Retina (tissue), 1 donor: ENCODE results near the gene ZFAND2A.
A peak's percentile ranks its signal among the peaks of the same experiment; 100 is the strongest.
"Not testable (repeated sequence)": the region's sequence is repeated elsewhere in the genome, so short reads cannot be mapped to it uniquely, and the experiment has no call there.

Source experiments
- DNase-seq: peaks from one replicate; pipeline ENCODE4 v3.0.0-alpha.2; 2016

Gene ZFAND2A

GRCh38 chr7:1159891-1160669 lies at the start of gene ZFAND2A:
Gene ZFAND2A (minus strand): TSS chr7:1160196. CDS start chr7:1158212, 1,984 bp downstream.
- peak; percentile 99 for DNase-seq

- DNase-seq: no peak
Observed at GRCh38 chr7:1209097-1209496, 49.1 kb upstream of the ZFAND2A start.

- not testable (repeated sequence) for DNase-seq
Observed at GRCh38 chr7:1205742-1206141, 45.7 kb upstream of the ZFAND2A start.

- no peak for DNase-seq
Observed at GRCh38 chr7:1204460-1205140, 44.6 kb upstream of the ZFAND2A start.

- DNase-seq: not testable (repeated sequence)
Observed at GRCh38 chr7:1202914-1203313, 42.9 kb upstream of the ZFAND2A start.

GRCh38 chr7:1201916-1202315 lies 41.9 kb upstream of the ZFAND2A start:
- DNase-seq: no peak

- DNase-seq: no peak
Observed at GRCh38 chr7:1200045-1200444, 40.0 kb upstream of the ZFAND2A start.

GRCh38 chr7:1197997-1198625 lies 38.1 kb upstream of the ZFAND2A start:
- no peak for DNase-seq

- no peak for DNase-seq
Observed at GRCh38 chr7:1196950-1197349, 37.0 kb upstream of the ZFAND2A start.

GRCh38 chr7:1196441-1196840 lies 36.4 kb upstream of the ZFAND2A start:
- not testable (repeated sequence) for DNase-seq

GRCh38 chr7:1193593-1194424 lies 33.8 kb upstream of the ZFAND2A start:
- peak; percentile 79 for DNase-seq

- no peak for DNase-seq
Observed at GRCh38 chr7:1192171-1192676, 32.2 kb upstream of the ZFAND2A start.

- DNase-seq: no peak
Observed at GRCh38 chr7:1189986-1190772, 30.2 kb upstream of the ZFAND2A start.

GRCh38 chr7:1188720-1189294 lies 28.8 kb upstream of the ZFAND2A start:
- DNase-seq: no peak

GRCh38 chr7:1187127-1187526 lies 27.1 kb upstream of the ZFAND2A start:
- no peak for DNase-seq

GRCh38 chr7:1181640-1182039 lies 21.6 kb upstream of the ZFAND2A start:
- DNase-seq: no peak

GRCh38 chr7:1181031-1181430 lies 21.0 kb upstream of the ZFAND2A start:
- DNase-seq: no peak

- peak; percentile 66 for DNase-seq
Observed at GRCh38 chr7:1176891-1177373, 16.9 kb upstream of the ZFAND2A start.

GRCh38 chr7:1175967-1176851 lies 16.2 kb upstream of the ZFAND2A start:
- peak; percentile 94 for DNase-seq

- no peak for DNase-seq
Observed at GRCh38 chr7:1175597-1175966, 15.6 kb upstream of the ZFAND2A start.
